Lower leg skin (tissue), 4 donors: ENCODE measurements around the gene RALY. TPM values are rescaled to one million over a fixed set of nuclear protein-coding genes. Genes with fewer than 3 reads are reported as not detected.

Experiments
- DNase-seq, 2 donors: peaks; one replicate each; pipeline ENCODE4 v3.0.0-alpha.2; 2019; ENCODE audit warnings: low spot score in 2 of 2
- H3K4me3 ChIP-seq: fragments of 200-600 bp; sonication (generic); 2 replicates; pipeline ENCODE4 v1.5.1; 2017; ENCODE audit warnings: mild to moderate bottlenecking, low read depth; ENCODE audit not compliant: poor library complexity, severe bottlenecking
- POLR2A ChIP-seq, 2 donors: fragments of 450-650 bp; IDR thresholded peaks; one replicate each; pipeline ENCODE4 v1.6.1; 2016 to 2017; ENCODE audit warnings: antibody characterized with exemption in 2 of 2, mild to moderate bottlenecking in 1 of 2, moderate library complexity in 1 of 2
- WGBS, 2 donors: methylation state at CpG; one replicate each; pipeline ENCODE4 v1.1.5; 2018; 5-methylcytosine and 5-hydroxymethylcytosine counted together
- intact Hi-C: fragments of 100-400 bp; cut with DNase I; formaldehyde crosslinking; loops from one replicate; pipeline ENCODE4 v1.15.0; 2023; ENCODE audit warnings: low total_unique reads
- total RNA-seq, 4 donors: library from RNA; depleted of rRNA; stranded (reverse); fragments of >200 nt; gene quantifications; one replicate each; pipeline ENCODE4 v1.1.0, GENCODE V29; 2016
- TF ChIP-seq, protein P1 (sequence below), 3 donors: fragments of 450-650 bp; IDR thresholded peaks; one replicate each; pipeline ENCODE4 v1.5.1; 2016; ENCODE audit warnings: antibody characterized with exemption in 3 of 3, mild to moderate bottlenecking in 3 of 3, moderate library complexity in 2 of 3

Gene RALY
- total RNA-seq, 4 donors from 2014 or later: 92.2 to 113 (median 98.6) TPM

GRCh38 chr20:34013554-34013953 lies 19.8 kb downstream of the RALY start:
- WGBS, 2 donors: 80% methylated on average over 2 of the region's 2 CpGs
- no peak for DNase-seq
- no peak overlapping the region for H3K4me3 ChIP-seq
- TF ChIP-seq, protein P1, sequence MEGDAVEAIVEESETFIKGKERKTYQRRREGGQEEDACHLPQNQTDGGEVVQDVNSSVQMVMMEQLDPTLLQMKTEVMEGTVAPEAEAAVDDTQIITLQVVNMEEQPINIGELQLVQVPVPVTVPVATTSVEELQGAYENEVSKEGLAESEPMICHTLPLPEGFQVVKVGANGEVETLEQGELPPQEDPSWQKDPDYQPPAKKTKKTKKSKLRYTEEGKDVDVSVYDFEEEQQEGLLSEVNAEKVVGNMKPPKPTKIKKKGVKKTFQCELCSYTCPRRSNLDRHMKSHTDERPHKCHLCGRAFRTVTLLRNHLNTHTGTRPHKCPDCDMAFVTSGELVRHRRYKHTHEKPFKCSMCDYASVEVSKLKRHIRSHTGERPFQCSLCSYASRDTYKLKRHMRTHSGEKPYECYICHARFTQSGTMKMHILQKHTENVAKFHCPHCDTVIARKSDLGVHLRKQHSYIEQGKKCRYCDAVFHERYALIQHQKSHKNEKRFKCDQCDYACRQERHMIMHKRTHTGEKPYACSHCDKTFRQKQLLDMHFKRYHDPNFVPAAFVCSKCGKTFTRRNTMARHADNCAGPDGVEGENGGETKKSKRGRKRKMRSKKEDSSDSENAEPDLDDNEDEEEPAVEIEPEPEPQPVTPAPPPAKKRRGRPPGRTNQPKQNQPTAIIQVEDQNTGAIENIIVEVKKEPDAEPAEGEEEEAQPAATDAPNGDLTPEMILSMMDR (IDR thresholded peaks at IDR 0.05): no peak
- no peak for TF ChIP-seq POLR2A (IDR thresholded peaks at IDR 0.05)
- intact Hi-C loops: no loop called here

DNA sequence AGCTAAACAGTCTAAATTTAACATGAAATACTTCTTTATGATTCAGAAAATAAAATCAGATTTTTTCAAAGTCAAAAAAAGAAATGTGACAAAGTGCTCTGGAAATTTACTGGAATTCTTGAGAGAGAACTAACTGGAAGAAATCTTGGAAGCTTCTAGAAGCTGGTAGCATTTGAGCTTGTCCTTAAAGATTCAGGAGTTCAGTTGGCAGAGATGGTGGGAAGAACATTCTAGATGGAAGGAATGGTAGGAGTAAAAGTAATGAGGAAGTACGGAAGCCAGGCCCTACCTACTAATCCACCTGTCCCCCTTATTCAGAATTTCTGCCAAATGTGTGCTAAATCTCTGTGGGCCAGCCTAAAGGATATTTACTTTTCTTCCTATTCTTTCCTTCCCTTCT lies 21.2 kb downstream of the RALY start:
- DNase-seq: no peak
- intact Hi-C loops: no loop called here
- H3K4me3 ChIP-seq: no peak overlapping the region
- TF ChIP-seq, protein P1 (IDR thresholded peaks at IDR 0.05): no peak
- no peak for TF ChIP-seq POLR2A (IDR thresholded peaks at IDR 0.05)
- 89 to 94% methylated on average over 1 of the region's 1 CpG for WGBS, 2 donors

GRCh38 chr20:34015401-34016335 lies 22.0 kb downstream of the RALY start:
- DNase-seq: no peak
- intact Hi-C loops: no loop called here
- TF ChIP-seq, protein P1 (IDR thresholded peaks at IDR 0.05): no peak
- no peak for TF ChIP-seq POLR2A (IDR thresholded peaks at IDR 0.05)
- WGBS, 2 donors: 75 to 78% methylated on average over 6 of the region's 6 CpGs
- no peak overlapping the region for H3K4me3 ChIP-seq

- TF ChIP-seq POLR2A (IDR thresholded peaks at IDR 0.05): no peak
- TF ChIP-seq, protein P1 (IDR thresholded peaks at IDR 0.05): no peak
- intact Hi-C loops: no loop called here
- no peak for DNase-seq
- H3K4me3 ChIP-seq: no peak overlapping the region
- 59 to 66% methylated on average over 5 of the region's 5 CpGs for WGBS, 2 donors
Measured at GRCh38 chr20:34016736-34017135, 23.0 kb downstream of the RALY start.

DNA sequence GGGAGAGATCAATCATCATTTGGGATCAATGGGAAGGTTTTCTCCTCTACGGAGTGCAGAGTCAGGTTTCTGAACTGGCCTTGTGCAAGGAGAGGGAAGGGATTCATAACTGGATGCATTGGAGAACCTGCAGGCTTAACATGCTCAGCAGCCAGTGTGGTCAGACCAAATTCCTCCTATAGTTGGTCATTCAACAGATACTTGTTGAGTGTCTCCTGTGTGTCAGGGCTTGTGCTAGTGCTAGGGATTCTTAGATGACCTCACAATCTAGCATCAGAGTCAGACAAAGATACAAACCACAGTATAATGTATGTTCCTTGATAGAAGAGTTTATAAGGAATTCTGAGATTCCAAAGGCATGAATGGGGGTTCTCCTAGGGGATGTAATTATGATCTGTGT lies 23.9 kb downstream of the RALY start:
- intact Hi-C loops: no loop called here
- no peak for DNase-seq
- H3K4me3 ChIP-seq: no peak overlapping the region
- 86 to 93% methylated on average over 1 of the region's 1 CpG for WGBS, 2 donors
- TF ChIP-seq POLR2A (IDR thresholded peaks at IDR 0.05): no peak
- TF ChIP-seq, protein P1 (IDR thresholded peaks at IDR 0.05): no peak
